GM12878 (cell line): ENCODE results near the gene TMPRSS9. TPM values are rescaled to one million over a fixed set of nuclear protein-coding genes. Genes with fewer than 3 reads are reported as not detected.

Experiments used
- ATAC-seq: fragments of 200-7000 bp; cut with Tn5 transposase; 3 replicates; pipeline ENCODE4 v1.9.1; 2020; ENCODE audit warnings: mild to moderate bottlenecking, moderate library complexity
- BruUV-seq: library from RNA; stranded (reverse); fragments of 400-500 nt; replicated peaks from 2 replicates; lab custom pipeline; 2021; lab: Mats Ljungman, UMichigan
- CTCF ChIA-PET: fragments of 300-600 bp; sonication (Branson Sonifier 250); formaldehyde crosslinking; extraction: SDS; loops from one replicate; lab custom pipeline; 2021; ENCODE audit warnings: inconsistent platforms; lab: Yijun Ruan, JAX
- POLR2A ChIA-PET: fragments of 350-600 bp; formaldehyde crosslinking; extraction: SDS; loops from one replicate; lab custom pipeline; 2021; ENCODE audit warnings: inconsistent platforms; lab: Charles Lee
- RAD21 ChIA-PET: fragments of 300-600 bp; sonication (Branson Sonifier 250); formaldehyde crosslinking; loops from one replicate; lab custom pipeline; 2023; ENCODE audit warnings: antibody characterized with exemption; ENCODE audit not compliant: unreplicated experiment; lab: Charles Lee
- SMC1A ChIA-PET: fragments of 300-600 bp; sonication (Branson Sonifier 250); formaldehyde crosslinking; loops from one replicate; lab custom pipeline; 2023; ENCODE audit not compliant: unreplicated experiment, uncharacterized antibody; lab: Charles Lee
- DNase-seq: peaks from one replicate; pipeline ENCODE4 v3.0.0-alpha.2; 2011; ENCODE audit warnings: low read depth, low spot score
- FAIRE-seq: peaks from 3 replicates; lab custom pipeline; 2011; peaks lifted over from hg19 to GRCh38; lab: Jason Lieb, UNC
- H2AFZ ChIP-seq: 2 replicates; pipeline ENCODE4 v1.6.0; 2011; ENCODE audit warnings: low read depth, low read length, control low read depth; ENCODE audit not compliant: control insufficient read depth
- H3K27ac ChIP-seq: 2 replicates; pipeline ENCODE4 v1.5.1; 2011; ENCODE audit warnings: control low read depth; ENCODE audit not compliant: control insufficient read depth, insufficient read depth
- H3K27me3 ChIP-seq, 2 experiments: replicated peaks in 1 of 2; 2 replicates each; pipeline versions ENCODE4 v1.6.0 to v1.6.1; 2011; ENCODE audit warnings: low read length in 1 of 2; ENCODE audit not compliant: control insufficient read depth in 2 of 2, insufficient read depth in 2 of 2
- H3K36me3 ChIP-seq, 2 experiments: 2 replicates each; pipeline ENCODE4 v1.5.1; 2011; ENCODE audit warnings: low read length in 1 of 2; ENCODE audit not compliant: control insufficient read depth in 2 of 2, insufficient read depth in 2 of 2
- H3K4me1 ChIP-seq: 2 replicates; pipeline ENCODE4 v1.6.1; 2011; ENCODE audit warnings: mild to moderate bottlenecking, low read length, moderate library complexity, mixed read lengths; ENCODE audit not compliant: control insufficient read depth, insufficient read depth
- H3K4me2 ChIP-seq: 2 replicates; pipeline ENCODE4 v1.6.0; 2011; ENCODE audit warnings: control low read depth; ENCODE audit not compliant: control insufficient read depth, insufficient read depth
- H3K4me3 ChIP-seq: fragments of 200-600 bp; sonication (generic); 2 replicates; pipeline ENCODE4 v1.5.1; 2016
- H3K79me2 ChIP-seq: 2 replicates; pipeline ENCODE4 v1.6.0; 2011; ENCODE audit warnings: low read length; ENCODE audit not compliant: control insufficient read depth, insufficient read depth
- H3K9ac ChIP-seq: 2 replicates; pipeline ENCODE4 v1.8.0; 2011; ENCODE audit warnings: low read length, control low read depth, mixed read lengths; ENCODE audit not compliant: control insufficient read depth, insufficient read depth
- H3K9me3 ChIP-seq: replicated peaks from 3 replicates; pipeline ENCODE4 v1.5.1; 2011; ENCODE audit warnings: mild to moderate bottlenecking, low read length; ENCODE audit not compliant: control insufficient read depth, insufficient read depth
- H4K20me1 ChIP-seq: 2 replicates; pipeline ENCODE4 v1.6.0; 2011; ENCODE audit not compliant: control insufficient read depth, insufficient read depth
- FOS ChIP-seq: IDR thresholded peaks from 3 replicates; pipeline ENCODE4 v1.6.1; 2011; ENCODE audit warnings: borderline replicate concordance; ENCODE audit not compliant: insufficient read length; ENCODE audit errors: extremely low read depth
- NFIC ChIP-seq: IDR thresholded peaks from 2 replicates; pipeline ENCODE4 v1.6.1; 2012; ENCODE audit warnings: low read depth, mild to moderate bottlenecking, inconsistent platforms, low read length, moderate library complexity
- RAD51 ChIP-seq: fragments of 450-650 bp; IDR thresholded peaks from 2 replicates; pipeline ENCODE4 v1.6.1; 2016; ENCODE audit warnings: moderate library complexity, mild to moderate bottlenecking, inconsistent platforms
- WGBS: methylation state at CpG from one replicate; pipeline ENCODE4 v1.1.6; 2016; ENCODE audit warnings: low lambda C conversion rate; ENCODE audit not compliant: insufficient replicate concordance, insufficient coverage; ENCODE audit errors: missing lambda C conversion rate; 5-methylcytosine and 5-hydroxymethylcytosine counted together
- in situ Hi-C: fragments of 300-500 bp; cut with MboI; formaldehyde crosslinking; loops from 9 replicates; pipeline ENCODE4 v1.14.3; 2018; ENCODE audit warnings: mixed read lengths
- intact Hi-C: fragments of 100-400 bp; cut with micrococcal nuclease; formaldehyde crosslinking; loops from one replicate; pipeline ENCODE4 v1.14.2; 2022; ENCODE audit not compliant: unreplicated experiment
- polyA plus RNA-seq, 11 experiments: library from polyadenylated mRNA; depleted of rRNA in 4 of 11; unstranded in 6 of 11; stranded (reverse) in 5 of 11; fragments of >200 nt; fragmentation: Nextera tagmentation in 4 of 11; fragmentation: Illumina TruSeq in 1 of 11; extraction: Ambion mirVana in 4 of 11; extraction: Trizol in 1 of 11; gene quantifications; 1 replicate in 1 of 11; 2 replicates in 10 of 11; pipeline versions ENCODE4 v1.2.1 to v1.2.3, GENCODE V29; 2011 to 2016; ENCODE audit warnings: inconsistent platforms in 2 of 11, missing spikeins in 2 of 11, low read depth in 1 of 11
- total RNA-seq, 4 experiments: library from RNA; depleted of rRNA in 3 of 4; stranded (reverse); fragments of >200 nt in 3 of 4; fragmentation: Illumina TruSeq in 1 of 4; extraction: Trizol in 1 of 4; gene quantifications; 2 replicates each; pipeline versions ENCODE4 v1.2.1 to v1.2.3, GENCODE V29; 2013 to 2021
- TF ChIP-seq, protein P1 (sequence below): IDR thresholded peaks from 2 replicates; pipeline ENCODE4 v1.6.1; 2012; ENCODE audit warnings: low read depth, low read length, improper control_type of control experiment

Gene TMPRSS9
- total and polyA plus RNA-seq, 10 of the 15 experiments (the other 5 are each of a cell fraction or from before 2014, with no cell fraction given) = 0.24 TPM; not detected in 9

GRCh38 chr19:2338055-2338615 lies 21.9 kb upstream of the TMPRSS9 start:
- FAIRE-seq (no peak), DNase-seq (no peak), ATAC-seq (no peak)
- intact Hi-C loops (no loop called here), in situ Hi-C loops (no loop called here)
- no peak overlapping the region for H3K4me2 ChIP-seq
- H3K9ac ChIP-seq = no peak overlapping the region
- H3K9me3 ChIP-seq = no peaks in the 10 kb centered on the region; the same call in 2 of the 3 replicates
- peaks cover 8% of the 10 kb centered on the region for H3K79me2 ChIP-seq
- no TSS peak for BruUV-seq
- H3K27me3 ChIP-seq = no peaks in the 10 kb centered on the region
- no peak overlapping the region for H3K4me3 ChIP-seq
- H2AFZ ChIP-seq = no peak overlapping the region
- ChIA-PET SMC1A (no interaction called here), CTCF (no interaction called here), POLR2A (no interaction called here), RAD21 (no interaction called here)
- H3K27ac ChIP-seq = no peak overlapping the region
- no peak for TF ChIP-seq NFIC
- peaks cover 0 to 10% of the 10 kb centered on the region in 2 experiments; a peak in 3 of 4 replicates for H3K36me3 ChIP-seq
- H4K20me1 ChIP-seq = no peaks in the 10 kb centered on the region
- no peaks in the 10 kb centered on the region for H3K4me1 ChIP-seq
- 98% methylated on average over 18 of the region's 21 CpGs for WGBS

DNA sequence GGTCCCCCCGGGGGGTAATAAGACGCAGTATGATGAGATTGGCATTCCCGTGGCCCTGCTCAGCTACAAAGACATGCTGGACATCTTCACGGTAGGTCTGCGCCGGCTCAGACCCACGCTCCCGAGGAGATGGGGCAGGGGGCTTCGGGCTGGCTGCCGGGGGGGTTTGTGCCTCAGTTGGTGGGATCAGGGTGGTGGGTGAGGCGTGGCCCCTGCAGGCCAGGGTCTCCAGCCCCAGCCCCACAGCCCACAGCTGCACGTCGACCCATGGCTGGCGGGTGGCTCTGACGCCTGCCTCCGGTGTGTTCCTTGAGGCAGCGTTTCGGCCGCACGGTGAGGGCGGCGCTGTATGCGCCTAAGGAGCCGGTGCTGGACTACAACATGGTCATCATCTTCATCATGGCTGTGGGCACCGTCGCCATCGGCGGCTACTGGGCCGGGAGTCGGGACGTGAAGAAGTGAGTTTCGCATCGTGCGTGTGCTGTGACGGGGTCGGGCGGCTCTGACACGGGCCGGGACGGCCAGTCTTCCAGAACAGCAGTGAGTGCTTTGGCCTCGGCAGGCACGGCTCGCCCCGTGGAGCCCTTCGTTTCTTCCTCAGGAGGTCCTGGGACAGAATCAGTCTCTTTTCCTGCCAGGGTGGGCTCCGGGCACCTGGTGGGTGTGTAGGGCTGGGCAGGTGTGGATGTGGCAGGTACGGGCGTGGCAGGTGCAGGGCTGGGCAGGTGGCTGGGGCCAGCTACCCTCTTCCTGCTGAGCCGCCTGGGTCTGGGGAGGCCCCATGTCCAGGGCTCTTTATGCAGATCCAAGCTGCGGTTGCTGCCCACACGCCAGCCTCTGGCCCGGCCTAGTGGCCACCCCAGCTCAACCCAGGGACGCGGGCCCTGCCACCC lies 21.1 kb upstream of the TMPRSS9 start:
- CTCF ChIA-PET = no interaction called here
- Histone ChIP-seq H3K27me3 (no peaks in the 10 kb centered on the region), H3K4me3 (no peak overlapping the region), H2AFZ (no peak overlapping the region), H3K4me1 (no peaks in the 10 kb centered on the region), H3K9ac (no peak overlapping the region), H3K36me3 (peaks cover 0 to 10% of the 10 kb centered on the region in 2 experiments; a peak in 3 of 4 replicates)
- no peak for FAIRE-seq
- no peak for ATAC-seq
- SMC1A ChIA-PET = no interaction called here
- in situ Hi-C loops = no loop called here
- POLR2A ChIA-PET = no interaction called here
- no peak for DNase-seq
- no TSS peak for BruUV-seq
- no peak for TF ChIP-seq RAD51
- TF ChIP-seq FOS = no peak
- TF ChIP-seq, protein P1, sequence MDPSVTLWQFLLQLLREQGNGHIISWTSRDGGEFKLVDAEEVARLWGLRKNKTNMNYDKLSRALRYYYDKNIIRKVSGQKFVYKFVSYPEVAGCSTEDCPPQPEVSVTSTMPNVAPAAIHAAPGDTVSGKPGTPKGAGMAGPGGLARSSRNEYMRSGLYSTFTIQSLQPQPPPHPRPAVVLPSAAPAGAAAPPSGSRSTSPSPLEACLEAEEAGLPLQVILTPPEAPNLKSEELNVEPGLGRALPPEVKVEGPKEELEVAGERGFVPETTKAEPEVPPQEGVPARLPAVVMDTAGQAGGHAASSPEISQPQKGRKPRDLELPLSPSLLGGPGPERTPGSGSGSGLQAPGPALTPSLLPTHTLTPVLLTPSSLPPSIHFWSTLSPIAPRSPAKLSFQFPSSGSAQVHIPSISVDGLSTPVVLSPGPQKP = no peak
- TF ChIP-seq, all 136 proteins: peak for 0
- no peaks in the 10 kb centered on the region; the same call in 2 of the 3 replicates for H3K9me3 ChIP-seq
- no peak overlapping the region for H3K4me2 ChIP-seq
- intact Hi-C loops = no loop called here
- RAD21 ChIA-PET = no interaction called here
- peaks cover 6% of the 10 kb centered on the region for H3K79me2 ChIP-seq
- H3K27ac ChIP-seq = no peak overlapping the region
- H4K20me1 ChIP-seq = no peaks in the 10 kb centered on the region
- WGBS = 95% methylated on average over 53 of the region's 54 CpGs
